Measurements from ENCODE around the gene HOXB6. TPM values are rescaled to one million over a fixed set of nuclear protein-coding genes. Genes with fewer than 3 reads are reported as not detected.

Gene HOXB6
- total RNA-seq, 1 donor from 2014 or later, result not detected

GRCh38 chr17:48579760-48580554 lies 24.8 kb downstream of the HOXB6 start:
- DNase-seq (ENCODE audit: low spot score), result no peak

DNA sequence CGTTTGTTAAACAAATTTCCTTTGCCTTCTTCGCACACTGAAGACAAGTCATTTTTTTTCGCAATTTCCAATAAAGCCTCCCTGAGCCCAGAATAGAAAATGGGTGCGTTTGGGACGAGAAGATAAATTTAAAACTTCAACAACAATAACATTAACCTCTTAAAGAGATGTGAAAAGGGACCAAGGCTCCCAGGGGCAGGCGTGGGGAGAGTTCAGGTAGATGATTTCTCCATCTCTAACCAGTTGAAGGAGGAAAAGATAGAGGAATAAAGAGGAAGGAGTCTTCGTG lies 25.4 kb downstream of the HOXB6 start:
- no peak for DNase-seq (ENCODE audit: low spot score)

- no peak for DNase-seq (ENCODE audit: low spot score)
Observed at GRCh38 chr17:48578616-48579470, 25.9 kb downstream of the HOXB6 start.

DNA sequence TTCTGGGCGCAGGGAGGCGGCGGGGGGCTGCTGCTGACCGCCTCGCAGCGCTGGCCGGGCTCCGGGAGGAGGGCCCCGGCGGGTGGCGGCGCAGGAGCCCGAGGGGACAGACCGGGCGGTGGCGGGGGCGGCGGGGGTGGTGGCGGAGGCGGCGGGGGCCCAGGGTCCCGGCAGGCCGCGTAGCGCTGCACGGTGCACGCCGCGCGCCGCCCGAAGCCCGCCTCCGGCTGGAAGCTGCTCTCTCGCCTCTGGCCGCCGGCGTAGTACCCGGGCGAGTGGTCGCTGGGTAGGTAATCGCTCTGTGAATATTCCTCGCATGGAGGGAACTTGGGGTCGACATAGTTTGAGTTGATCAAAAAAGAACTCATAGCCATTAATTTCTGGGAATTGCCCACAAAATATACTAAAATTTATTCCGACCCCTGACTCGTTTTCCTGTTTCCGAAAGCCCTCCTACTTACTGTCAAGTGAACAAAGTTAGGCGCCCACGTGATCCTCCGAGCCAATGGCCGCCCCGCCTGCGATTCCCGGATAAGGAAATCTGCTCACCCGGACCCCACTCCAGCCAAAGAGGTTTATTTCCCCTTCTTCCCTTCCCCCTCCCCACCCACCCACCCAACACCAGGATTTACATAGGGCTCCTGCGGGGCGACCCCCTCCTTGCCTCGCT lies 26.7 kb downstream of the HOXB6 start, which contains the start of gene HOXB4:
Gene HOXB4 (minus strand): TSS at position 405 of the 670 bp plus-strand sequence. CDS start 31 bp downstream, at position 374.
- peak; percentile 85 for DNase-seq (ENCODE audit: low spot score)

DNA sequence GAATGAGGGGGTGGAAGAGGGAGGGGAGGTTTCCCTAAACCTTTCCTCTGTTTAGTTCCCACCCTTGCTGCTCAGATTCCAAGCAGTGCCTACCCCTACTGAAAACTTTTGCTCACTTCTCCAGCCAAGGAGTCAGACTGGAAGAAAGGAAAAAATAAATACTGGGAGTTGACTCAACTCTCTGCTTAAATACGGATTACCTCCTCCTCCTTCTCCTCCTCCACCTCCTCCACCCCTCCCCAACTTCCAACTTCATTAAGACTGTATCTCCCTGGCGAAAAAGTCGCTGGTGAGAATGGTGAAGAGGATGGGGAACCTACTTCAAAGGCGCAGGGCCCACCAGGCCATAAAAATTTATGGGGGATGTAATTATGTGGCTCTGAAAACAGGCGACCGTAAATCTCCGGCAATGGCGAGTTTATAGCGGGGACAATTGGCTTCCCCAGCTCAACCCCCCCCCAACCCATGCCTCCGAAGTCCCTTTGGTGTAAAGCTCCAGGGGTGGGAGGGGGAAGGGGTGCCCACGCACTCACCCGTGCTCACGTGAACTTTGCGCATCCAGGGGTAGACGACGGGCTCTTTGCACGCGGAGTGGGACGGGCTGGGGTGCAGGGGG lies 27.3 kb downstream of the HOXB6 start:
- DNase-seq (ENCODE audit: low spot score), result peak; percentile 68

DNA sequence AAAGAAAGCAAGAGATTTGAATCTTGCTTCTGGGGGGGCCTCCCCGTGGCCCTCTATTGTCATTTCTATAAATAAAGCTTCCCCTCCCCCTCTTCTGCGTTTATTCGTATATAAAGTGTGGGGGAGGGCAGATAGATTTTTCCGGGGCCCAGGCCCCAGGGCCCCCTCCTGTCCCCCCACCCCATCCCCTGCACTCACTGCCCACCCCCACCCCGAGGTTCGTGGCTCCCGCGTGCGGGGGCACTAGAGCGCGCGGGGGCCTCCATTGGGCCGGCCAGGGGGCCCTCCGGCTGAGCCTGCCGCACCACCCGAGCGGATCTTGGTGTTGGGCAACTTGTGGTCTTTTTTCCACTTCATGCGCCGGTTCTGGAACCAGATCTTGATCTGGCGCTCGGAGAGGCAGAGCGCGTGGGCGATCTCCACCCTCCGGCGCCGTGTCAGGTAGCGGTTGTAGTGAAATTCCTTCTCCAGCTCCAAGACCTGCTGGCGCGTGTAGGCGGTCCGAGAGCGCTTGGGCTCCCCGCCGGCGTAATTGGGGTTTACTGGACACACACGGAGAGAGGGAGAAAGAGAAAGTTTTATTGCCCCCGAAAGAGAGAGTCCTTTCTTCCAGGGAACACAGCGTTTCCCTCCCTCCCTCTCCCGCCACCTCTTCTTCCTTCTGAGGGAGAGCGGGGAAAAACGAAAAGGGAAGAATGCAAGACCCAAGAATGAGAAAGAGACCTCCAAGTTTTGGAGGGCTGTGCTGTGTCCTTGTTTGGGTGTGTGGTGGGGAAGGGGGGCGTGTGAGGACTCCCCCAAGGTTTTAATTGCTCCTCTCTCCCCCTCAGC lies 28.1 kb downstream of the HOXB6 start:
- no peak for DNase-seq (ENCODE audit: low spot score)

GRCh38 chr17:48575673-48576478 lies 28.9 kb downstream of the HOXB6 start:
- no peak for DNase-seq (ENCODE audit: low spot score)

DNA sequence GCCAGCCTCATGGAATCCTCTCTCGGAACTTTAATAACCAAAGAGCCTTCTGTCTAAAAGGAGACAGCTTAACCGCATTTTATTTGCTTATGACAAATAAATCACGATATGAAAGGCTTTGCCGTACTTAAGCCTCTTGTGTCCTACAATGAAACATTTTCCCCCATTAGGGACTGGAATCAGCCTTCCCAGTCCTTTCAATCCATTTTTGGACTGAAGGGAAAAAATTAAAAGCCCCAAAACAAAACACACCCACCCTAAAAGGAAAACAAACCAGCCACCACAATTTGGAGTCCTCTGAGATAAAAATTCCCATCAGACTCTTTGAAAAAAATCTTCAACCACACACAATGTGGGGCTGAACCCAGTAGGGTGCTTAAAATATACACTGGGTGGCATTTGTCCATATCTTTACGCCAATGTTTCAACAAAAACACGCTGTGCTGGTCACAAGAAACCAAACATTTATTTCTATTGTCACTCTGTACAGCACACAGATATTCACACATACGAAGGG lies 29.7 kb downstream of the HOXB6 start:
- no peak for DNase-seq (ENCODE audit: low spot score)

- no peak for DNase-seq (ENCODE audit: low spot score)
Observed at GRCh38 chr17:48574505-48575065, 30.2 kb downstream of the HOXB6 start.

GRCh38 chr17:48571826-48572417 lies 32.9 kb downstream of the HOXB6 start:
- no peak for DNase-seq (ENCODE audit: low spot score)

DNA sequence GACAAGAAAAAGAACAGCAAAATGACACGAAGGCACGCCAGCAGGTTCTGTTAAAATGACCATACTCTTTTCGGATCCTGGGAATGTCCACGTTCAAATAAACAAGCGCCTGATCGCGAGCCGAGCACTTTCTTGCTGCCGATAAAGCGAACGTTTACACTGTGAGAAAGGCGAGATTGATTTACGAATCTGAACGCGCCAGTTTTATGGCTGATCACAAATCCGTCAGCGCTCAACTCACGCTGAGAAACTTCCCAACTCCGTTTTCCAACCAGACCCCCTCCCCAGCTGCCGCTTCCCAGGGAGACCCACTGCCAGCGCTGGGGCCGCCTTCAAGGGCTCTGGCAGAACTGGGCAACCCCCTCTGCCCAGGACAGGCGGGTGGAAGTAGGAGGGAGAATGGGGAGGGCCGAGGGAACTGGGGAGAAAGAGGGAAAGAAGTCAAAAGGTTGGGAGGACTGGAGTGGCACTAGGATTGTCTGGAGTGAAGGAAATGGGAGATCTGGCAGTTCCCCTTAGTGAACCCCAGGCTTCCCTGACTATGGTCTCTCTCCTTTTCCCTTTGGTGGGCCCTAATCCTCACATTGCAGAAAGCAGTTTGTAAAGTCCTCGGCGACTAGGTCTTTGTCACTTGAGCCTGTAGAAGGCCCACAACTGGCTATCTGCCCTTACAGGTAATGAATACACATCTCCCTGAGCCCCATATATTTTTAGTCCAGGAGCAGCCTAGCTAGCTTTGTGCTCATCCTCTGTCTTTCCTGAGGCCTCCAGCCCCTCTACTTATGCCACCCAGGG lies 33.6 kb downstream of the HOXB6 start:
- peak; percentile 49 for DNase-seq (ENCODE audit: low spot score)

- DNase-seq (ENCODE audit: low spot score), result no peak
Observed at GRCh38 chr17:48570325-48571023, 34.3 kb downstream of the HOXB6 start.

DNA sequence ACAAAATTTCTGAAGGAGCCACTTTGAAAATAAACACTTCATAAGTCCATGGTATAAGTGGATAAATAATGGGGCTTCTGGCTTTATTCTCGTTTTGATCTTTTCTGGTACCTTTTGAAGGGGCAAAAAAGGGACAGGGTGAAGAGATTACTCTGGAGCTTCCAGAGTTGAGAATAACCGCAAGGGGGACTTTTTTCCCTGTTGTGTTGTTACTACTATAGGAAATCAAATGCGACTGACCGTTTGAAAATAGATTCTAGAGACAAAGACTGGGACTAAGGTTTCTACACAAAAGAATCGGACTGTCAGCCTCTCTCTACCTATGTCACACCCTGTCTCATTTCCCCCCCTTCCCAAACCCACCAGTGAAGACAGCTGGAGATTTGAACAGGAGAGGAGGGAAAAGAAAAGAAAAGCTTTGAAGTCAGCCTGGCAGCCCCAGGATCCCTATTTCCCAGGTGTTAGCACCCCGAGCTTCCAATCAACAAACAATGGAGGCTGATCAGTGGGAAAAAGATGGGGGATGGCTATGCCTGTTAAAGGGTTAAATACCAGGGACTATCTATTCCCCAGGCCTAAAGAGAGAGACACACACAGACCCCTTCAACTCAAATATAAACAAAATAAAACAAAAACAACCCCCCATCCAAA lies 35.0 kb downstream of the HOXB6 start:
- no peak for DNase-seq (ENCODE audit: low spot score)

DNA sequence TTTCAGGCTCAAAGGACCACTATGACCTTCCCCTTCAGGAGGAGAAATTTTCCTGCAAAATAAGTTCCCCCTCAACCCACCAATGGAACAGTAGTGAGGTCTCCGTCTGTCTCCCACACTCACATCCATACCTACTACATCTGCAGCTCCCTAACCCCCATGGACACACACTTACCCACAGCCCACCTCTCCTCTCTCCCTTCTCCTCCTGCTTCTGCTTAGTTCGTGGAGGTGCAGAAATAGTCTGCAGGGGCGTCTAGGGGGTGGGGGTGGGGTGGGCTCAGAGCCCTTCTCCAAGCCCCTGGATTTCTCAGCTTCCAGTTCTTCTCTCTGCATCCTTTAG lies 35.6 kb downstream of the HOXB6 start:
- no peak for DNase-seq (ENCODE audit: low spot score)

DNA sequence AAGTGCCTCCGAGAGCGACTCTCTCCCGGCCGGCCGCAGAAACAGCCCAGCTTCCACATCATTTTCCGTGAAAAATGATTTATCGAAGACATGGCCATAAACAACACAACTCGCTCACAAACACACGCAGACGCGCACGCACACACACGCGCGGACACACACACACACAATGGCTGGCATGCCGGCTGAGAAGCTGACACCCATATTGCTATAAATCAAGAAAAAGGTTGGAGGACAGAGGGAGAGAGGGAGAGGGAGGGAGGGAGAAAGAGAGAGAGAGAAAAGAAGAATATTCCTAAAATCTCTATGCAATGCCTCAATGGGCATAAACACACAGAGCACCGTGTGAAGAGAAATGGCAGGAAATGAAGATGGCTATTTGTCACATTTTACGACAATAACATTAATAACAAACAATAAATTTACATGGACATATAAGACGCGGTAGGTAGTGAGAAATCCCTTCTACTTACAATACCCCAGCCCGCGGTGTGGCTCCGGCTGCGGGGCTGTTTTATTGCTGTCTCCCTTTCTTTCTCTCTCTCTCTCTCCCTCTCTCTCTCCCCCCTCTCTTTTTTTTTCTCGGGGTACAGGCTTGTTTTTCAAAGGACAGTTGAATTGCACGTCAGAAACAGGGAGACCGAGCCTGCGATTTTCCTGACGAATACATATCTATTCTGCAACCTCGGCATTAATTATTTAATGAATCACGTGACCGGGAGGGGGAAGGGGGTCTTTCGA lies 36.1 kb downstream of the HOXB6 start:
- DNase-seq (ENCODE audit: low spot score), result peak; percentile 55

GRCh38 chr17:48567646-48568354 lies 37.0 kb downstream of the HOXB6 start:
- no peak for DNase-seq (ENCODE audit: low spot score)
